Psoas muscle (tissue), 8 donors: Measurements from ENCODE around the gene KCNS3. TPM values are rescaled to one million over a fixed set of nuclear protein-coding genes. Genes with fewer than 3 reads are reported as not detected.

ENCODE experiments used
- ATAC-seq, 4 donors: fragments of 200-7000 bp; cut with Tn5 transposase; one replicate each; pipeline ENCODE4 v1.9.1; 2020; ENCODE audit warnings: moderate library complexity in 3 of 4, mild to moderate bottlenecking in 2 of 4
- DNase-seq, 2 donors: peaks; one replicate each; pipeline ENCODE4 v3.0.0-alpha.2; 2020
- H3K27ac ChIP-seq: fragments of 200-600 bp; one replicate; pipeline ENCODE4 v1.8.0; 2022
- H3K27me3 ChIP-seq, 3 donors: fragments of 200-600 bp in 1 of 3; one replicate each; pipeline versions ENCODE4 v1.6.1 to v1.8.0; 2013 to 2022; ENCODE audit warnings: low read length in 2 of 3, mild to moderate bottlenecking in 2 of 3, moderate library complexity in 1 of 3; ENCODE audit not compliant: insufficient read depth in 3 of 3
- H3K36me3 ChIP-seq, 2 donors: fragments of 200-600 bp in 1 of 2; one replicate each; pipeline versions ENCODE4 v1.6.1 to v1.8.0; 2013 to 2022; ENCODE audit warnings: low read depth in 1 of 2, mild to moderate bottlenecking in 1 of 2, moderate library complexity in 1 of 2; ENCODE audit not compliant: insufficient read depth in 1 of 2
- H3K4me1 ChIP-seq: fragments of 200-600 bp; one replicate; pipeline ENCODE4 v1.8.0; 2022
- H3K4me3 ChIP-seq: fragments of 200-600 bp; one replicate; pipeline ENCODE4 v1.8.0; 2022; ENCODE audit warnings: mild to moderate bottlenecking
- H3K9me3 ChIP-seq: fragments of 200-600 bp; one replicate; pipeline ENCODE4 v1.8.0; 2022
- WGBS, 3 donors: extraction: QIAGEN DNeasy Blood & Tissue Kit; methylation state at CpG; one replicate each; pipeline versions ENCODE4 v1.1.6 to v1.1.7; 2013; 5-methylcytosine and 5-hydroxymethylcytosine counted together
- intact Hi-C, 2 donors: fragments of 100-400 bp; cut with DNase I; formaldehyde crosslinking; loops; one replicate each; pipeline versions ENCODE4 v1.11.0 to v1.14.2; 2022
- polyA plus RNA-seq, 3 donors: library from polyadenylated mRNA; stranded (reverse); fragments of 200-250 nt; gene quantifications; one replicate each; pipeline ENCODE4 v1.2.3, GENCODE V29; 2013
- total RNA-seq, 4 donors: library from RNA; stranded (reverse); fragmentation: NEBNext Ultra II Directional in 2 of 4; extraction: Animal tissue kit (Norgen Biotek cat#: 25700) in 2 of 4; gene quantifications; one replicate each; pipeline versions ENCODE4 v1.2.1 to v1.2.4, GENCODE V29; 2021 to 2023
- TF ChIP-seq, protein P1 (sequence below): fragments of 200-600 bp; IDR thresholded peaks from one replicate; pipeline ENCODE4 v1.8.0; 2022; ENCODE audit warnings: antibody characterized with exemption
- donor health status: healthy with polysubstance abuse.
- donor health status: DM: no; HTN: no; CAD: no; lungs with moderate emphysema.
- donor health status: Bipolar disorder and iron deficiency.
- donor health status: healthy.
- donor health status: DM: yes; HTN: yes; CAD: no.
- donor health status: DM: no; HTN: no; CAD: no.
- donor health status: DM: no; HTN: no; CAD: no.
- donor health status: DM: yes; HTN: yes; CAD: no.

Gene KCNS3
- total and polyA plus RNA-seq, 7 donors = 3.6 to 29.2 (median 12.1) TPM

DNA sequence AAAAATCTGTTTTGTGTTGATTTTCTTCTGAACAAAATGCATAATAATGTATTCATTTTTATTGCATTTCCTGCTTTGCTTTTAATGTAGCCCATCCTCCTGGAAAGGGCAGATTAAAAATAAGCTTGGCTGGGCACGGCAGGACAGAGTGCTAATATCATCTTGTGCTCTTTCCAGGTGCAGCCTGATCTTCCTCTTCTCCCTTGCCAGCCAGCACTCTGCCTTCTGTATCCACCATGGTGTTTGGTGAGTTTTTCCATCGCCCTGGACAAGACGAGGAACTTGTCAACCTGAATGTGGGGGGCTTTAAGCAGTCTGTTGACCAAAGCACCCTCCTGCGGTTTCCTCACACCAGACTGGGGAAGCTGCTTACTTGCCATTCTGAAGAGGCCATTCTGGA is 52.3 kb downstream of the KCNS3 start:
- Histone ChIP-seq H3K4me3 (no peak overlapping the region), H3K9me3 (no peaks in the 10 kb centered on the region), H3K4me1 (peaks cover 11% of the 10 kb centered on the region), H3K36me3 (peaks cover 0 to 15% of the 10 kb centered on the region in 2 donors), H3K27me3 (no peaks in the 10 kb centered on the region), H3K27ac (no peak overlapping the region)
- ATAC-seq = peak in 2 of 4 donors; percentile 58 to 87
- intact Hi-C loops = no loop called here
- TF ChIP-seq, protein P1, sequence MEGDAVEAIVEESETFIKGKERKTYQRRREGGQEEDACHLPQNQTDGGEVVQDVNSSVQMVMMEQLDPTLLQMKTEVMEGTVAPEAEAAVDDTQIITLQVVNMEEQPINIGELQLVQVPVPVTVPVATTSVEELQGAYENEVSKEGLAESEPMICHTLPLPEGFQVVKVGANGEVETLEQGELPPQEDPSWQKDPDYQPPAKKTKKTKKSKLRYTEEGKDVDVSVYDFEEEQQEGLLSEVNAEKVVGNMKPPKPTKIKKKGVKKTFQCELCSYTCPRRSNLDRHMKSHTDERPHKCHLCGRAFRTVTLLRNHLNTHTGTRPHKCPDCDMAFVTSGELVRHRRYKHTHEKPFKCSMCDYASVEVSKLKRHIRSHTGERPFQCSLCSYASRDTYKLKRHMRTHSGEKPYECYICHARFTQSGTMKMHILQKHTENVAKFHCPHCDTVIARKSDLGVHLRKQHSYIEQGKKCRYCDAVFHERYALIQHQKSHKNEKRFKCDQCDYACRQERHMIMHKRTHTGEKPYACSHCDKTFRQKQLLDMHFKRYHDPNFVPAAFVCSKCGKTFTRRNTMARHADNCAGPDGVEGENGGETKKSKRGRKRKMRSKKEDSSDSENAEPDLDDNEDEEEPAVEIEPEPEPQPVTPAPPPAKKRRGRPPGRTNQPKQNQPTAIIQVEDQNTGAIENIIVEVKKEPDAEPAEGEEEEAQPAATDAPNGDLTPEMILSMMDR = no peak
- 37 to 43% (median 42%) methylated on average over 4 of the region's 4 CpGs for WGBS, 3 donors
- DNase-seq = no peak

DNA sequence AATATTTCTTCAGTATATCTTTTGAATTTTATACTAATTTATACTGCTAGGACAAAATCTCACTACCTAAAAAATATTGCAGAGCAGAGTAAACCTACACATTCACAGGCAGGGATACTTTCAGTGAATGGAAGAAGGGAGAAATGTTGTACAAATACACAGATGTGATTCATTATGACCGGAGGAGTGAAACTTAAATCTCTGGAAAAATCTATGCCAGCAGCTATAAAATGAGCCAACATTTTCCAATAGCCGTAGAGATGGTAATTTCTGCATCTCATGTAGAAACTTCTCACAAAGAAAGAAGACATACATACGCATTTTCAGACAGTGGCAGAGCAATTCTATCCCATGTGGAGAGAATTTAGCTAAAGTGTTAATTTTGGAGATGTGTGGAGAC is 54.8 kb downstream of the KCNS3 start:
- no peak for ATAC-seq
- no peak for DNase-seq
- H3K4me1 ChIP-seq = peaks cover 11% of the 10 kb centered on the region
- intact Hi-C loops = no loop called here
- H3K4me3 ChIP-seq = no peak overlapping the region
- H3K27ac ChIP-seq = no peak overlapping the region
- peaks cover 0 to 15% of the 10 kb centered on the region in 2 donors for H3K36me3 ChIP-seq
- TF ChIP-seq, protein P1 = no peak
- no peaks in the 10 kb centered on the region for H3K9me3 ChIP-seq
- no peaks in the 10 kb centered on the region for H3K27me3 ChIP-seq
- WGBS, 3 donors = 49 to 79% (median 57%) methylated on average over 3 of the region's 3 CpGs

DNA sequence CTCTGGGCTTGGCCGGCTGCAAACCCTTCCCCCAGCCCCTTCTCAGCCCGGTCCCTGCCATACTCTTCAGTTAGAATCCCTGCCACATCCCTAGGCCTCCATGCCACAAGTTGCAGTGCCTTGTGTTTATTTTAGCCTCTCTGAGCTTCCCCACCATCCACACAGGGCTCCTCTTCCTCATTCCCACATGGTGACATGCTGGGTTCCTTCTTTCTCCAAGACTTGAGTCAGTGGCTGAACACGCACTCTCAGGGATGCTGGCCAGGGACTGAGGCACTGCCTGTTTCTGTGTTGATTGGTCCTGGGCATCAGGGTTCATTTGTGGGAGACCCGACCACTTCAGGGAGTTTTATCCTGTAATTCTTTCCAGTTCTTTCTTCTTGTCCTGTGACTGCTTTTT is 56.3 kb downstream of the KCNS3 start:
- Histone ChIP-seq H3K36me3 (peaks cover 0 to 15% of the 10 kb centered on the region in 2 donors), H3K27me3 (no peaks in the 10 kb centered on the region), H3K9me3 (no peaks in the 10 kb centered on the region), H3K4me3 (no peak overlapping the region), H3K27ac (no peak overlapping the region), H3K4me1 (peaks cover 11% of the 10 kb centered on the region)
- TF ChIP-seq, protein P1 = no peak
- intact Hi-C loops = no loop called here
- ATAC-seq (peak in 3 of 4 donors; percentile 46 to 67 (median 59)), DNase-seq (peak in 1 of 2 donors; percentile 50)
- 69 to 87% (median 76%) methylated on average over 3 to 4 of the region's 4 CpGs for WGBS, 3 donors

DNA sequence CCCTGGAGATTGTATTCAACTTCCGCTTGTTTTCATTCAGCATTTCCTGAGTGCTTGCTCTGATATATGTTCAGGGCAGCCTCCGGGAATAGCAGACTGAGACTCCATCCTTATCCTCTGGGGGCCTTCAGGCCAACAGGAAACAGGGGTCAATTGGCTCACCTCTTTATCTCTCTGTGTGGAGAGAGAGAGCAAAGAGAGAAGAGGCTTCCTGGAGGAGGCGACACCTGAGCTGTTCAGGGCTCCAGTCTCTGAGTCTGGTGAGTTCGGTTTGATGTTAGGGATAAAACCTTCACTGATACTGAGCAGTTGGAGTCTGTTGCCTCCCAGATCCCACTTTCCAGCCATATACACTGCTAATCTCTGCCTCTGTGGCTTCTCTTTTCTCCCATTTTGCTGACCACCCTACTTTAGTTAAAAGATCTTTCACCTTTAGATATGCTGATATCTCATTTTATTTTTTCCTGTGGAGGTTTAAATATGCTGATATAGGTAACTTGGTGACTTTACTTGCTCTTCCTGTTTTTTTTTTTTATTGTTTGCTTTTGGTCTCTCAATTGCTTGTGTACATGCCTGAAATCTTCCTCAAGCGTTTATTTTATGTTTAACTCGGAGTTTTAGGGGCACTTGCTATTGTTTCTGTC is 56.9 kb downstream of the KCNS3 start:
- no peak overlapping the region for H3K27ac ChIP-seq
- no peak overlapping the region for H3K4me3 ChIP-seq
- H3K4me1 ChIP-seq = peaks cover 4% of the 10 kb centered on the region
- no peak for DNase-seq
- 66 to 80% (median 73%) methylated on average over 6 of the region's 6 CpGs for WGBS, 3 donors
- intact Hi-C loops = no loop called here
- ATAC-seq = no peak
- TF ChIP-seq, protein P1 = no peak
- H3K27me3 ChIP-seq = no peaks in the 10 kb centered on the region
- peaks cover 0 to 15% of the 10 kb centered on the region in 2 donors for H3K36me3 ChIP-seq
- no peaks in the 10 kb centered on the region for H3K9me3 ChIP-seq

DNA sequence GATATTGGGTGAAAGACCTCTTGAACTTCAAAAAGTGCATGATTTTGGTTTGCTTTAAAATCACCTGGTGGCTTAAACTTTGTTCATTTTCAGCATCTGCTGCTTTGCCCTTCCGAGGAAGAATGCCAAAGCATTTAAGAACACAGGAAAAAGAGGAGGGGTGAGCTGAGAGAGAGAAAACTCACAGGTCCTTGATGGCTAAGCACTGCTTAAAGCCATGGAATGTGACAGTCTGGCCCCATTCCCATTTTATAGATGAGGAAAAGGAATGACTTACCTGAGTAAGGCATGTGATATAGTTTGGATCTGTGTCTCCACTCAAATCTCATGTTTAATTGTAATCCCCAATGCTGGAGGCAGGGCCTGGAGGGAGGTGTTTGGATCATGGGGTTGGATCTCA is 58.1 kb downstream of the KCNS3 start:
- Histone ChIP-seq H3K4me1 (no peaks in the 10 kb centered on the region), H3K36me3 (peaks cover 0 to 8% of the 10 kb centered on the region in 2 donors), H3K27me3 (no peaks in the 10 kb centered on the region), H3K27ac (no peak overlapping the region), H3K9me3 (no peaks in the 10 kb centered on the region), H3K4me3 (no peak overlapping the region)
- WGBS, 3 donors = 77 to 96% (median 78%) methylated on average over 1 of the region's 1 CpG
- DNase-seq = no peak
- intact Hi-C loops = no loop called here
- TF ChIP-seq, protein P1 = no peak
- ATAC-seq = no peak
